DND-41 (cell line): ENCODE measurements around the gene PRKCB.

Source experiments
- EZH2 ChIP-seq: IDR thresholded peaks from 3 replicates; pipeline ENCODE4 v1.6.1; 2012; ENCODE audit warnings: borderline replicate concordance, low read depth, mild to moderate bottlenecking, moderate library complexity, low read length, inconsistent platforms; ENCODE audit not compliant: severe bottlenecking
- TF ChIP-seq, protein P1 (sequence below): IDR thresholded peaks from 2 replicates; pipeline ENCODE4 v1.5.1; 2012; ENCODE audit warnings: borderline replicate concordance, low read length, moderate library complexity, mild to moderate bottlenecking; ENCODE audit not compliant: poor library complexity, severe bottlenecking; ENCODE audit errors: extremely low read depth

DNA sequence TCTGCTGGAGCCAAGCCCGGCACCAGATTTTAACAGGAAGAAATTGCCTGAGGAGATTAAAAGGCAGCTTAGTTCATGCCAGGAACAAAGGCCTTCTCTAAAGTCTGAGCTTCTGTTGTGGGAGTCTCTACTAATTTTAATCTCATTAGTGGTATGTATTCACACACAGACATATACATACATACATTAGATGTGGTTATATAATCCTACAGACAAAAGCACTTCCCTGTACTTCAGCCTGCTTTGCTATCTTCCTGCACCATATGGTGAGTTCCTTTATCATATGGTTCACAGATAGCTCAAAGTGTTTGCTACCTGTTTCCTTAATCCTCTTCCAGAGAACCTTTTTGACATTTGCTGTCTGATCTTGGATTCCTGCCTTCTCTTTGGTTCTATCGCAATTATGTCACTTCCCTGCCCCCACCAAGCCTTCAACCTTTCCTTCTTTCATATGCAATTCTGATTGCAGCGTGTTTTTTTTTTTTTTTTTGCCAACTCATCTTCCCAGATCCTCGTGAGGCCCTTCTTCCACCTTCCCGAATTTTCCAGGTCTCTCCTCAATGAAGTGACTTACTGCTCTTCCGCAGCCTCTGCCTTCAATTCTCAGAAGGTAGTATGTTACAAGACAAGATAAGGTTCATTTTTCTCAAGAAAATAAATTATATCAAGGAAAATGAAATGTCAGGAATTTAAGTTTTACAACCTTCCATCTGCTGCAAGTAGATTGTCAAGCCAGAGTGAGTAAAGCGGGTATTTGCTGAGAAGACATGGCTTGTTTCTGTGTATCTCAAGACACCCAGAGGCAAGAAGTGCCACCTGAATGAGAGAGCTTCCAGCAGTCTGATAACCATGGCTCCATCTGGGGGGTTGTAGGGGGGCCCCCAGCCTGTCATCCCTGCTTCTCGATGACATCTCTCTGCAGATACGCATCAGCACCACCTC lies 300.1 kb downstream of the PRKCB start:
- no peak for TF ChIP-seq EZH2
- TF ChIP-seq, protein P1, sequence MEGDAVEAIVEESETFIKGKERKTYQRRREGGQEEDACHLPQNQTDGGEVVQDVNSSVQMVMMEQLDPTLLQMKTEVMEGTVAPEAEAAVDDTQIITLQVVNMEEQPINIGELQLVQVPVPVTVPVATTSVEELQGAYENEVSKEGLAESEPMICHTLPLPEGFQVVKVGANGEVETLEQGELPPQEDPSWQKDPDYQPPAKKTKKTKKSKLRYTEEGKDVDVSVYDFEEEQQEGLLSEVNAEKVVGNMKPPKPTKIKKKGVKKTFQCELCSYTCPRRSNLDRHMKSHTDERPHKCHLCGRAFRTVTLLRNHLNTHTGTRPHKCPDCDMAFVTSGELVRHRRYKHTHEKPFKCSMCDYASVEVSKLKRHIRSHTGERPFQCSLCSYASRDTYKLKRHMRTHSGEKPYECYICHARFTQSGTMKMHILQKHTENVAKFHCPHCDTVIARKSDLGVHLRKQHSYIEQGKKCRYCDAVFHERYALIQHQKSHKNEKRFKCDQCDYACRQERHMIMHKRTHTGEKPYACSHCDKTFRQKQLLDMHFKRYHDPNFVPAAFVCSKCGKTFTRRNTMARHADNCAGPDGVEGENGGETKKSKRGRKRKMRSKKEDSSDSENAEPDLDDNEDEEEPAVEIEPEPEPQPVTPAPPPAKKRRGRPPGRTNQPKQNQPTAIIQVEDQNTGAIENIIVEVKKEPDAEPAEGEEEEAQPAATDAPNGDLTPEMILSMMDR, result no peak
